Activated effector memory CD4-positive, alpha-beta T cell treated with anti-CD3 and anti-CD28 coated beads, Interleukin-2, amount 50 U/mL, for 16 hours (primary cell): Measurements from ENCODE around the gene CLEC18C.
"Not testable (repeated sequence)": the region's sequence is repeated elsewhere in the genome, so short reads cannot be mapped to it uniquely, and the experiment has no call there.

Experiments
- DNase-seq: peaks from one replicate; pipeline ENCODE4 v3.0.0-alpha.2; 2020

Gene CLEC18C

GRCh38 chr16:70159355-70160348 is 13.9 kb upstream of the CLEC18C start:
- DNase-seq, result no peak

- no peak for DNase-seq
Observed at GRCh38 chr16:70160388-70160787, 13.2 kb upstream of the CLEC18C start.

DNA sequence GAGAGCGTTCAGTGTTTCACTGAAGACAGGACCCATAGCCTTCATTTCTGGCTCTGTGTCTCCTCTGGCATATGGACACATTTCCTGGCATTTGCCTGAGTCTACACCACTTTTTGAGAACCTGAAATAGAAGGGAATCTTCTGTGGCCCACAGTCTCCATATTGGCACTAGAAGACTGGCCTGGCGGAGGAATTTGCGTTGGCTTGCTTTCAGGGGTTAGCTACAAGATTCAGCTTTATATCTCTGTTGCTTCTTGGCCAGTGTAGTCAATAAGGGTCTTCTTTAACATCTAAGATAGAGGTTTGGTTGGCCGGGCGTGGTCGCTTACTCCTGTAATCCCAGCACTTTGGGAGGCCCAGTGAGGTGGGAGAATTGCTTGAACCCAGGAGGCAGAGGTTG is 12.8 kb upstream of the CLEC18C start:
- no peak for DNase-seq

GRCh38 chr16:70161350-70161749 is 12.2 kb upstream of the CLEC18C start:
- DNase-seq, result no peak

- DNase-seq, result no peak
Observed at GRCh38 chr16:70162041-70162451, 11.5 kb upstream of the CLEC18C start.

- DNase-seq, result no peak
Observed at GRCh38 chr16:70163596-70163995, 10.0 kb upstream of the CLEC18C start.

GRCh38 chr16:70166688-70167087 is 6.9 kb upstream of the CLEC18C start:
- not testable (repeated sequence) for DNase-seq

DNA sequence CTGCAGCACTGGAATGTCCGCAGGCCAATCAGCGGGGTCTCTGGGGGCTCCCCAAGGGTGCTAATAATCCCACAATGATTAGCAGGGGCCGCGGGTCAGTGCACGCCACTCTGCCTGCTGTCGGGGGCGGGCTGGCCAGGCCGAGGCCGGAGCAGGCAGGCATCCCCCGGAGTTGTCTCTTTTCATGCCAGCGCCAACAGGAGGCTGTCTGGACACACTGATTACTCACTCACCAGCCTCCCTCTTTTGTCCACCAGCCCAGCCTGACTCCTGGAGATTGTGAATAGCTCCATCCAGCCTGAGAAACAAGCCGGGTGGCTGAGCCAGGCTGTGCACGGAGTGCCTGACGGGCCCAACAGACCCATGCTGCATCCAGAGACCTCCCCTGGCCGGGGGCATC is 329 bp downstream of the CLEC18C start:
- DNase-seq, result not testable (repeated sequence)

DNA sequence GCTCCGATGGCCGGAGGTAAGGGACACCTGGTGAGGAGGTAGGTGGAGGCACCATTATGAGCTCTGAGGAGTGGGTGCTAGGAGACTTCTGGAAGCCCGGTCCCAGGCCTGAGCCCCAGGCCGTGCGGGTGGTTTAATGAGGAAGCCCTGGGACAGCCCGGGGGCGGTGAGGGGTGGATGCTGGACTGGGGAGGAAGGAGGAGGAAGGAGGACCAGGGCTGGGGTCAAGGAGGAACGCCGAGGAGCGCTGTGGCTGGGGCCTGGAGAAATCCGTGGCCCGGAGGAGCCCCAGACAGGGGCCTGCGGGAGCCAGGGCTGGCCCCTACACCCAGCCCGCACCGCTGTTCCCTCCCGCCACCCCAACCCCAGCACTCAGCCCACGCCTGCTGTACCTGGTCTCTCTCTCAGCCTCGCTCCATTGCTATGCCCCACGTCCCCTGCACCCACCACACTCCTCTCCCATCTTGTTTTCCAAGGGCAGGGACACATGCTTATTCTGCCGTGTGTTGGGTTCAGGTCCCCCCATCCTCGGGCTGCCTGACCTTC is 873 bp downstream of the CLEC18C start:
- not testable (repeated sequence) for DNase-seq

GRCh38 chr16:70187858-70188607 is 14.4 kb downstream of the CLEC18C start:
- DNase-seq, result not testable (repeated sequence)

GRCh38 chr16:70188608-70188915 is 15.0 kb downstream of the CLEC18C start:
- DNase-seq, result not testable (repeated sequence)

- not testable (repeated sequence) for DNase-seq
Observed at GRCh38 chr16:70190574-70190973, 17.0 kb downstream of the CLEC18C start.

- DNase-seq, result not testable (repeated sequence)
Observed at GRCh38 chr16:70196683-70197300, 23.2 kb downstream of the CLEC18C start.

DNA sequence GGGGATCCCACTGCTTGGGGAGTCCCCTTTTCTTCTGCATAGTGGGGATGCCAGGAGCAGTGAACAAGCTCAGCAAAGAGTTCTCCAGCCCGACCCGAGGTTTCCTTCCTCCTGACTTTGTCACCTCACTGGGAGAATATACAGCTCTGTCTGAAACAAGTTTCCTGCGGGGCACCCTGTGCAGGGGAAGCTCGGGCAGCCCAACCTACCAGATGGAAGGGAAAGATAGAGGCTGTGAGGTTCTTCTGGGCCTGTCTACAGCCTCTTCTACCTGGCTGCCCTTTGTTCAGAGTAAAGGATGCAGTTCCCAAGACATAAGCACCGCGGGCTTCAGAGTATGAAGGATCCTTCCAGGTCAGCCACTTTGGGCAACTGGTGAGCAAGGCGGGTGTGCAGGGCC is 24.0 kb downstream of the CLEC18C start:
- DNase-seq, result not testable (repeated sequence)

- DNase-seq, result not testable (repeated sequence)
Observed at GRCh38 chr16:70198230-70198629, 24.6 kb downstream of the CLEC18C start.

- not testable (repeated sequence) for DNase-seq
Observed at GRCh38 chr16:70198666-70199065, 25.1 kb downstream of the CLEC18C start.

GRCh38 chr16:70199170-70199569 is 25.6 kb downstream of the CLEC18C start:
- DNase-seq, result not testable (repeated sequence)

- DNase-seq, result not testable (repeated sequence)
Observed at GRCh38 chr16:70200063-70200462, 26.5 kb downstream of the CLEC18C start.

DNA sequence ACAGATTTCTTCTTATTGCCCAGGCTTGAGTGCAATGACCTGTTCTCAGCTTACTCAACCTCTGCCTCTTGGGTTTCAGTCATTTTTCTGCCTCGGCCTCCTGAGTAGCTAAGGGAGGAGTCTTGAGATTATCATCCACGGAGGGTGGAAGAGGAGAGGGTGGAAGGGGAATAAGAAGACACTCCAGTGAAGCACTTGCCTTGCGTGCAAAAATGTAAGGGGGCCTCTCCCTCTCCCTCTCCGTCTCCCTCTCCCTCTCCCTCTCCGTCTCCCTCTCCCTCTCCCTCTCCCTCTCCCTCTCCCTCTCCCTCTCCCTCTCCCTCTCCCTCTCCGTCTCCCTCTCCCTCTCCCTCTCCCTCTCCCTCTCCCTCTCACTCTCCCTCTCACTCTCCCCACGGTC is 29.9 kb downstream of the CLEC18C start:
- DNase-seq, result not testable (repeated sequence)

- DNase-seq, result not testable (repeated sequence)
Observed at GRCh38 chr16:70204010-70204409, 30.4 kb downstream of the CLEC18C start.

DNA sequence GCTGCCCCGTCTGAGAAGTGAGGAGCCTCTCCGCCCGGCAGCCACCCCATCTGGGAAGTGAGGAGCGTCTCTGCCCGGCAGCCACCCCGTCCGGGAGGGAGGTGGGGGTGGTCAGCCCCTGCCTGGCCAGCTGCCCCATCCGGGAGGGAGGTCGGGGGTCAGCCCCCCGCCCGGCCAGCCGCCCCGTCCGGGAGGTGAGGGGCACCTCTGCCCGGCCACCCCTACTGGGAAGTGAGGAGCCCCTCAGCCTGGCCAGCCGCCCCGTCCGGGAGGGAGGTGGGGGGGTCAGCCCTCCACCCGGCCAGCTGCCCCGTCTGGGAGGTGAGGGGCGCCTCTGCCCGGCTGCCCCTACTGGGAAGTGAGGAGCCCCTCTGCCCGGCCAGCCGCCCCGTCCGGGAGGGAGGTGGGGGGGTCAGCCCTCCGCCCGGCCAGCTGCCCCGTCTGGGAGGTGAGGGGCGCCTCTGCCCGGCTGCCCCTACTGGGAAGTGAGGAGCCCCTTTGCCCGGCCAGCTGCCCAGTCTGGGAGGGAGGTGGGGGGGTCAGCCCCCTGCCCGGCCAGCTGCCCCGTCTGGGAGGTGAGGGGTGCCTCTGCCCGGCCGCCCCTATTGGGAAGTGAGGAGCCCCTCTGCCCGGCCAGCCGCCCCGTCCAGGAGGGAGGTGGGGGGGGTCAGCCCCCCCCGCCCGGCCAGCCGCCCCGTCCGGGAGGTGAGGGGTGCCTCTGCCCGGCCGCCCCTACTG is 31.2 kb downstream of the CLEC18C start:
- not testable (repeated sequence) for DNase-seq

DNA sequence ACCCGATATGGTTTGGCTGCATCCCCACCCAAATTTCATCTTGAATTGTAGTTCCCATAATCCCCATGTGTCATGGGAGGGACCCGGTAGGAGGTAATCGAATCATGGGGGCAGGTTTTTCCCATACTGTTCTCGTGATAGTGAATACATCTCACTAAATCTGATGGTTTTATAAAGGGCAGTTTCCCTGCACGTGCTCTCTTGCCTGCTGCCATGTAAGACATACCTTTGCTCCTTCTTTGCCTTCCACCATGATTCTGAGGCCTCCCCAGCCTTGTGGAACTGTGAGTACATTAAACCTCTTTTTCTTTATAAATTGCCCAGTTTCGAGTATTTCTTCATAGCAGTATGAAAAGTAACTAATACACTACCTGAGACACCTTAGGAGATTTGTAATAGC is 32.8 kb downstream of the CLEC18C start:
- not testable (repeated sequence) for DNase-seq
